Measurements from ENCODE around the gene TOMM7. TPM values are rescaled to one million over a fixed set of nuclear protein-coding genes. Genes with fewer than 3 reads are reported as not detected.
"Not testable (repeated sequence)": the region's sequence is repeated elsewhere in the genome, so short reads cannot be mapped to it uniquely, and the experiment has no call there.

Gene TOMM7
- polyA plus RNA-seq, 1 experiment = 390 TPM

DNA sequence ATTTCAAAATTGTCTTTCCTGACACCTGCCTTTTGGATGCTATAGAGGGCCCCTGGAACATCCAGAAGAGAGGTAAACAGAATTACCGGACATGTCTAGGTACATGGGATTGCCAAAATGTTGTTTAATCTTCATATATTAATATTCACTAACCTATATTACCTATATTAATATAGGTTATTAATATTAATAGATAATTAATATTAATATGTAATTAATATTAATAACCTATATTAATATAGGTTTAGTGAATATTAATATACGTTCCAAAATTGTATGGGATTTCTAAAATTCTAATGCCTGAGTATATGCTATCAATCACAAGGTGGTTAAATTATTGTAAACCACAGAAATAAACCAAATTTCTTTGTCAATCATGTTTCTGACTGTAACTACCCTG is 17.4 kb downstream of the TOMM7 start:
- H3K4me3 ChIP-seq (ENCODE audit: low read depth, low read length) = no peak overlapping the region
- H3K9me3 ChIP-seq (ENCODE audit: control insufficient read depth, insufficient read depth, low read length) = no peaks in the 10 kb centered on the region; the same call in 1 of the 2 replicates
- no peaks in the 10 kb centered on the region for H3K27me3 ChIP-seq (ENCODE audit: control insufficient read depth, insufficient read depth, low read length)
- TF ChIP-seq, protein P1, sequence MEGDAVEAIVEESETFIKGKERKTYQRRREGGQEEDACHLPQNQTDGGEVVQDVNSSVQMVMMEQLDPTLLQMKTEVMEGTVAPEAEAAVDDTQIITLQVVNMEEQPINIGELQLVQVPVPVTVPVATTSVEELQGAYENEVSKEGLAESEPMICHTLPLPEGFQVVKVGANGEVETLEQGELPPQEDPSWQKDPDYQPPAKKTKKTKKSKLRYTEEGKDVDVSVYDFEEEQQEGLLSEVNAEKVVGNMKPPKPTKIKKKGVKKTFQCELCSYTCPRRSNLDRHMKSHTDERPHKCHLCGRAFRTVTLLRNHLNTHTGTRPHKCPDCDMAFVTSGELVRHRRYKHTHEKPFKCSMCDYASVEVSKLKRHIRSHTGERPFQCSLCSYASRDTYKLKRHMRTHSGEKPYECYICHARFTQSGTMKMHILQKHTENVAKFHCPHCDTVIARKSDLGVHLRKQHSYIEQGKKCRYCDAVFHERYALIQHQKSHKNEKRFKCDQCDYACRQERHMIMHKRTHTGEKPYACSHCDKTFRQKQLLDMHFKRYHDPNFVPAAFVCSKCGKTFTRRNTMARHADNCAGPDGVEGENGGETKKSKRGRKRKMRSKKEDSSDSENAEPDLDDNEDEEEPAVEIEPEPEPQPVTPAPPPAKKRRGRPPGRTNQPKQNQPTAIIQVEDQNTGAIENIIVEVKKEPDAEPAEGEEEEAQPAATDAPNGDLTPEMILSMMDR (IDR thresholded peaks at IDR 0.05; ENCODE audit: low read depth, low read length) = no peak
- no peak overlapping the region for H3K27ac ChIP-seq (ENCODE audit: low read depth, low read length)
- ChIA-PET CTCF (interaction anchor here (1.2 kb wide), 1 partner anchor 245 kb away, joined by 3 read pairs; no protein-coding TSS in a partner anchor), POLR2A (interaction anchor here (0.6 kb wide), 1 partner anchor 54 kb away, joined by 7 read pairs; no protein-coding TSS in a partner anchor)
- no peak for DNase-seq (ENCODE audit: low read depth, low spot score)

DNA sequence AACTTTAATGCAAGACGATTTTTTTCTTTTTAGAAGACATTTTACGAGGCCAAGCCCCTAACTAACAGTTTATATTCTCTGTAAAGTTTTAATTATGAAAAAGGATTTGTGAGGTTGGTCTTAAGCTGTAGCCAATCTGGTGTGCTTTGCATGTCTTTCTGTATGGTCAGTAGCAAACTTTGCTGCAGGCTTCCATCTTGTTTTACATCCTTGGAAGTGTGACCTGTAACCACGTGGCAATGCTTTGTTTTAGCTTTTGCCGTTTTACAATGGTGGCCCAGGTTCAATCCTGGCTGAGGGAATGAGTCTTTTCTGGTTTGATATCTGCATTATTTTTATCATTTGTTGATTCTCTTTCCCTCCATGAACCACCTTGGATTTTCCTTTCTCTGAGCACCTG is 19.8 kb downstream of the TOMM7 start:
- DNase-seq (ENCODE audit: low read depth, low spot score); H3K27ac ChIP-seq (ENCODE audit: low read depth, low read length); POLR2A ChIA-PET; H3K27me3 ChIP-seq (ENCODE audit: control insufficient read depth, insufficient read depth, low read length); H3K4me3 ChIP-seq (ENCODE audit: low read depth, low read length); H3K9me3 ChIP-seq (ENCODE audit: control insufficient read depth, insufficient read depth, low read length): not testable (repeated sequence)
- CTCF ChIA-PET = interaction anchor here (0.6 kb wide), 1 partner anchor 18 kb away, joined by 3 read pairs; no protein-coding TSS in a partner anchor

DNA sequence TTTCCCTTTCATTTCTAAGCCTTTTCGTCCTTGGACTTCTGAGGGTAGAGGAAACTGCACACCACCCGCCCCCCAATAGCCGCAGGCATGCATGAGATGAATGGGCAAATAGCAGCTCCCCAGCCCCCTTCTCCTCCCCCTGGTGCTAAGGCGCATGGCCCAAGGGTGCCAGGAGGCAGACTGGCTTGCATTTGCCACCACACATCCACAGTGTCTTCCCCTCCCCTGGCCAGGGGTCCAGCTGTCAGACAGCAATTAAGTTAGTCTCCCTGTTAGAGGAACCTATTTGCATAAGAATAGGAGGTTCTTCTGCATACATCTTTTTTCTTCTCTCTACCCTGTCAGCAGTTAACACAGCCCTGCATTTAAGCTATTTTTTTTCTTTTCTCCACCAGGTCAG is 20.2 kb downstream of the TOMM7 start:
- no peak for DNase-seq (ENCODE audit: low read depth, low spot score)
- Histone ChIP-seq H3K27me3 (ENCODE audit: control insufficient read depth, insufficient read depth, low read length) (no peaks in the 10 kb centered on the region), H3K27ac (ENCODE audit: low read depth, low read length) (no peak overlapping the region), H3K4me3 (ENCODE audit: low read depth, low read length) (no peak overlapping the region), H3K9me3 (ENCODE audit: control insufficient read depth, insufficient read depth, low read length) (no peaks in the 10 kb centered on the region; the same call in 1 of the 2 replicates)
- ChIA-PET POLR2A (no interaction called here), CTCF (no interaction called here)
- TF ChIP-seq, protein P1 (IDR thresholded peaks at IDR 0.05; ENCODE audit: low read depth, low read length) = no peak

DNA sequence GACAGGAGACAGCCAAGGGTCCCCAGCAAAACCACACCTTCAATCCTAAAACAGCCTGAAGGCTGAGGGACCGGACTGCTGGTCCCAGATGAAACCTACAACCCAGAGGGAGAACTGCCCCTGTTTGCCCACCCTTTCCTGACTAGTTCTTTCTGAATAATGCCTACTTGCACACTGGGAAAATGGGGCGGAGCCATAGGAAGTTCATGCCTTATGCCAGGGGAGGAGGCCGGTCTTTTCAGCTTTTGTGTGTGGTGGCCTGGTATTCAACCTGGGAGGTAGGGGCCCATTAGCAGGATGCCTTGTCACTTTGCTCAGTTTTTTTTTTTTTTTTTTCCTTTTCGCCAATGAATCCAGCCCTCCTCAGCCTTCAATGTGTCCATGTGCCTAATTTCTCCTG is 20.7 kb downstream of the TOMM7 start:
- TF ChIP-seq, protein P1 (IDR thresholded peaks at IDR 0.05; ENCODE audit: low read depth, low read length) = no peak
- no peak for DNase-seq (ENCODE audit: low read depth, low spot score)
- no peak overlapping the region for H3K27ac ChIP-seq (ENCODE audit: low read depth, low read length)
- H3K27me3 ChIP-seq (ENCODE audit: control insufficient read depth, insufficient read depth, low read length) = no peaks in the 10 kb centered on the region
- CTCF ChIA-PET = no interaction called here
- POLR2A ChIA-PET = no interaction called here
- H3K9me3 ChIP-seq (ENCODE audit: control insufficient read depth, insufficient read depth, low read length) = no peaks in the 10 kb centered on the region; the same call in 1 of the 2 replicates
- H3K4me3 ChIP-seq (ENCODE audit: low read depth, low read length) = no peak overlapping the region

DNA sequence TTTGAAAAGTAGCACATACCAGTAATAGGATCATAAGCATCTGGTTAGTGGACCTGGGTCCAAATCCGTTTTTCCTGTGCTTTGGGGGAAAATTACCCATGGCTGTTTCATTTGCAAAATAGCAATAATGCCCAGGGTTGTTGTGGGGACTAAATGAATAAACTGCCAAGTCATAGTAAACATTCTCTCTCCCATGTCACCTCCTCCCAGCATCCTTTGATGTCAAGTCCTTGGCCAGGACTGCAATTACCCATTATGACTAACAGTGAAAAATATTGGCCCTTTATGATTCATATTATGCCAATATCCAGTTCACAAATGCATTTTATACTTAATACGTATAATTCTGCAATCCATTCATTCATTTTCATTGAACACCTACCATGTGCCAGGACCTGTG is 23.0 kb downstream of the TOMM7 start:
- POLR2A ChIA-PET = no interaction called here
- CTCF ChIA-PET = no interaction called here
- TF ChIP-seq, protein P1 (IDR thresholded peaks at IDR 0.05; ENCODE audit: low read depth, low read length) = no peak
- Histone ChIP-seq H3K9me3 (ENCODE audit: control insufficient read depth, insufficient read depth, low read length) (peaks cover 7% of the 10 kb centered on the region), H3K27ac (ENCODE audit: low read depth, low read length) (no peak overlapping the region), H3K4me3 (ENCODE audit: low read depth, low read length) (no peak overlapping the region), H3K27me3 (ENCODE audit: control insufficient read depth, insufficient read depth, low read length) (no peaks in the 10 kb centered on the region)
- no peak for DNase-seq (ENCODE audit: low read depth, low spot score)
